Measurements from ENCODE around the gene ECHDC3.

Gene ECHDC3

GRCh38 chr10:11782793-11783557 is 40.8 kb downstream of the ECHDC3 start:
- DNase-seq (ENCODE audit: low read depth): no peak

- no peak for DNase-seq (ENCODE audit: low read depth)
These were observed 41.3 kb downstream of the ECHDC3 start for GRCh38 chr10:11783558-11783865.

GRCh38 chr10:11787374-11787773 is 45.2 kb downstream of the ECHDC3 start:
- no peak for DNase-seq (ENCODE audit: low read depth)

GRCh38 chr10:11787846-11788245 is 45.7 kb downstream of the ECHDC3 start:
- no peak for DNase-seq (ENCODE audit: low read depth)

GRCh38 chr10:11789306-11789705 is 47.1 kb downstream of the ECHDC3 start:
- DNase-seq (ENCODE audit: low read depth): no peak

- no peak for DNase-seq (ENCODE audit: low read depth)
These were observed 47.8 kb downstream of the ECHDC3 start for GRCh38 chr10:11789956-11790355.

GRCh38 chr10:11793762-11794479 is 51.7 kb downstream of the ECHDC3 start:
- DNase-seq (ENCODE audit: low read depth): no peak

- no peak for DNase-seq (ENCODE audit: low read depth)
These were observed 52.4 kb downstream of the ECHDC3 start for GRCh38 chr10:11794566-11794965.

- DNase-seq (ENCODE audit: low read depth): no peak
These were observed 53.1 kb downstream of the ECHDC3 start for GRCh38 chr10:11795101-11795920.

- no peak for DNase-seq (ENCODE audit: low read depth)
These were observed 54.3 kb downstream of the ECHDC3 start for GRCh38 chr10:11796474-11796873.

GRCh38 chr10:11797281-11797680 is 55.1 kb downstream of the ECHDC3 start:
- DNase-seq (ENCODE audit: low read depth): no peak

GRCh38 chr10:11797847-11798633 is 55.9 kb downstream of the ECHDC3 start:
- DNase-seq (ENCODE audit: low read depth): no peak

- DNase-seq (ENCODE audit: low read depth): no peak
These were observed 56.9 kb downstream of the ECHDC3 start for GRCh38 chr10:11798845-11799735.

- DNase-seq (ENCODE audit: low read depth): no peak
These were observed 57.5 kb downstream of the ECHDC3 start for GRCh38 chr10:11799736-11800080.

GRCh38 chr10:11804336-11804735 is 62.2 kb downstream of the ECHDC3 start:
- DNase-seq (ENCODE audit: low read depth): no peak

GRCh38 chr10:11805792-11806191 is 63.6 kb downstream of the ECHDC3 start:
- DNase-seq (ENCODE audit: low read depth): no peak

- DNase-seq (ENCODE audit: low read depth): no peak
These were observed 64.5 kb downstream of the ECHDC3 start for GRCh38 chr10:11806706-11807105.

GRCh38 chr10:11808808-11809207 is 66.6 kb downstream of the ECHDC3 start:
- DNase-seq (ENCODE audit: low read depth): no peak

- no peak for DNase-seq (ENCODE audit: low read depth)
These were observed 68.2 kb downstream of the ECHDC3 start for GRCh38 chr10:11810313-11810766.

- DNase-seq (ENCODE audit: low read depth): no peak
These were observed 68.8 kb downstream of the ECHDC3 start for GRCh38 chr10:11810973-11811372.

- no peak for DNase-seq (ENCODE audit: low read depth)
These were observed 71.0 kb downstream of the ECHDC3 start for GRCh38 chr10:11813177-11813576.
